GM21381 (cell line): Measurements from ENCODE around the gene ARFGEF3.
"Not testable (repeated sequence)": the region's sequence is repeated elsewhere in the genome, so short reads cannot be mapped to it uniquely, and the experiment has no call there.

Experiments
- ATAC-seq: cut with Tn5 transposase; IDR thresholded peaks from one replicate; pipeline ENCODE4 v1.9.1; 2021; ENCODE audit warnings: mild to moderate bottlenecking, moderate library complexity; ENCODE audit not compliant: unreplicated experiment

The ARFGEF3 gene

GRCh38 chr6:138211601-138212000 lies 49.9 kb downstream of the ARFGEF3 start:
- ATAC-seq: no peak

DNA sequence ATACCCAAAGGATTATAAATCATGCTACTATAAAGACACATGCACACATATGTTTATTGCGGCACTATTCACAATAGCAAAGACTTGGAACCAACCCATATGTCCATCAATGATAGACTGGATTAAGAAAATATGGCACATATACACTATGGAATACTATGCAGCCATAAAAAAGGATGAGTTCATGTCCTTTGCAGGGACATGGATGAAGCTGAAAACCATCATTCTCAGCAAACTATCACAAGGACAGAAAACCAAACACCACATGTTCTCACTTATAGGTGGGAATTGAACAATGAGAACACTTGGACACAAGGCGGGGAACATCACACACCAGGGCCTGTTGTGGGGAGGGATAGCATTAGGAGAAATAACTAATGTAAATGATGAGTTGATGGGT lies 50.8 kb downstream of the ARFGEF3 start:
- not testable (repeated sequence) for ATAC-seq

GRCh38 chr6:138215093-138215782 lies 53.5 kb downstream of the ARFGEF3 start:
- ATAC-seq: no peak

- ATAC-seq: no peak
Measured at GRCh38 chr6:138218449-138218848, 56.7 kb downstream of the ARFGEF3 start, which contains the start of gene PBOV1. Gene PBOV1, minus strand, starts transcription at chr6:138218491. Its CDS starts 96 bp downstream, at chr6:138218395.

- no peak for ATAC-seq
Measured at GRCh38 chr6:138219398-138219797, 57.7 kb downstream of the ARFGEF3 start.

DNA sequence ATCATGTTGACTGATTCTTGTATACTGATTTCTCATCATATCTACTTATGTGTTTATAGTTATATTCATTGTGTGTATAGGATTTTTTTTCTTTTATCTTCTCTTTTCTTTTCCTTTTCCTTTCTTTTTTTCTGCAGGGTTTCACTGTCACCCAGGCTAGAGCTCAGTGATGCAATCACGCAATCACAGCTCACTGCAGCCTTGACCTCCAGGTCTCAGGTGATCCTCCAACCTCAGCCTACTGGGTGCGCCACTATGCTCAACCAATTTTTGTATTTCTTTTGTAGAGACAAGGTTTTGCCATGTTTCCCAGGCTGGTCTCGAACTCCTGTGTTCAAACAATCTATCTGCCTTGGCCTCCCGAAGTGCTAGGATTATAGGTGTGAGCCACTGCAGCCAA lies 58.2 kb downstream of the ARFGEF3 start:
- ATAC-seq: no peak

DNA sequence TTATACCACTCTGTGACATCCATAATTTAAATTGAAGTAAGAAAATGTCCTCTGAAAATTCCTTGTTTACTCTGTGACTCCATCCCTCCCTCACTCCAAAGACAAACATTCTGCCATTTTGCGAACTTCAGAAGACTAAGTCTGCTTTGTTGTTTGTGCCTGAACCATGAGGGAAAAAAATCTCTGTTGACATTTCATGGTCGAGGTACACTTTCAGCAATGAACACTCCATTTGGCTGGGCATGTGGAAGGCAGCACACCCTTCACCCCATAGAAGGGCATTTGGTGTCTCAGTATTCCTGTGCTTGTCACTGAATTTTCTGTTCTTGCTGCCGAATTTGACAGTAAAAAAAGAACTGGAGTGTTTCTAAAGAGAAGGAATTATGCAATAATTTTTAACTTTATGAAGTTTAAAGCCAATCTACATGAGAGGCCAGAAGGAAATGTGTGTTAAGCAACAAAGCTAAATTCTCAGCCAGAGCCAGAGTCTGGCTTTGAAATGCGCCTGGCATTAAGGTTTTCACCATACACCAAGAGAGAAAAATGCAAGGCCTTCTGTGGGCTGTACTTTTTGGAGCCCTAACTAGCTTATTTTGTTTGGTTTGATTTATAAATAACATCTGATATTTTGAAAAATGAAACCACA lies 61.3 kb downstream of the ARFGEF3 start:
- no peak for ATAC-seq

DNA sequence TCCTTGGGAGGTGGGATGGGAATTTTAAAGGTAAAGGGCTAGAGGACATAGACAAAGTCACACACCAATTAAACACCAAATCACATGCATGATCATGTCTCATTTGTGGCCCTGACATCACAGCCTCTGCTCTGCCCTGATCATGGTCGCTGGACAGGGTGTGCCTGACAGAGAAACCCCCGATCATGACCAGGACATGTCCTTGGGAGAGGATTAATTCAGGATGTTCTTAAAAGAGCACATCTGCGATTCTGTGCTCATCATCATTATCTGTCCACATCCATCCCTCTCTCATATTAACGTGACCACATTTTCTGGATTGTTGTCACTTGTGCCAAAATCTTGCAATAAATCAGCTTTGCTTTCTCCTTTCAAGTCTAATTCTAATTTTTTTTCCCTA lies 64.2 kb downstream of the ARFGEF3 start:
- no peak for ATAC-seq

- no peak for ATAC-seq
Measured at GRCh38 chr6:138226700-138227315, 65.1 kb downstream of the ARFGEF3 start.

- ATAC-seq: no peak
Measured at GRCh38 chr6:138227316-138227781, 65.6 kb downstream of the ARFGEF3 start.

DNA sequence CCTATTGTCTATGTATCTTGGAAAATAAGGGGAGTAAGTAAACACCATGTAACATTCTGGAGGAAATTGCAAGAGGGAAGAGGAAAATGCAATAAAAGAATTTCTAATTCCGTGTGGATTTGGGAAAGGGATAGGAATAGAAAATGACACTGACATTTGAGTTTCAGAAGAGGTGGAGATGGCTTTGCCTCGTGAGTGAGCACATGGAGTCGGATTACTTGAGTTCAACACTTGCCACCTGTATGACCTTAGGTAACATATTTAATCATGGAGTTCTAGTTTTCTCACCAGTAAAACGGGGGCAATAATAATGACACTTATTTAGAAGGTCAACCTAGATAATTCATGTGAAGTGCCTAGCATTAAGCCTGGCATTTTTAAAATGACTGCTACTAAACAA lies 67.3 kb downstream of the ARFGEF3 start:
- ATAC-seq: no peak

GRCh38 chr6:138229663-138230179 lies 68.0 kb downstream of the ARFGEF3 start:
- no peak for ATAC-seq

- no peak for ATAC-seq
Measured at GRCh38 chr6:138230221-138230620, 68.5 kb downstream of the ARFGEF3 start.

DNA sequence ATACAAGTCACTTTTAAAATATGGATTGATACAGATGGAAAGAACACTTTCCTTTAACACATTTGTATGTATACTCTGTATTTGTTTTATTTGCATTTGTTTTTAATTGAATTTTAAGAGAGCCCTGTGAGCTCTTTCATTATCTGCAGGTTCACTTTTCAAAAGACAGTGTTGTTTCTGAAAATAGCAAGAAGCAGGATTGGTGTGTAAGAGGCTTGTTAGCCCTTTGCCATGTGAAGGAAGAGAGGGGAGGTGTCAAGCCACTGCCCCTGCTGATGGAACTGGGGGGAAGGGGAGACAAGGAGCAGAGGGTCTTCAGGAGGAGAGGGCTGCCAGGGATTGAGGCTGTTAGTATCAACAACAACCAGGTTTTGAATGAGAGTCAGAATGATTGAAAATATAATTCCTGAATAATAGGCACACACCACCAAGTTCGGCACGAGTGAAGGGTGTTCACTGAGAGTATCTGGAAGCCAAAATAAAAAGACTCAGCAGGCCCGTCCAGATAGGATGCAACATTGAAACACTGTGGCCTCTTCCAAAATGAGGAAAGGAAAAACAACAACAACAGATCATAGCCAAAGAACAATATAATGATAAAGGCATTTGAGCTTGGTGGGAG lies 69.1 kb downstream of the ARFGEF3 start:
- no peak for ATAC-seq

DNA sequence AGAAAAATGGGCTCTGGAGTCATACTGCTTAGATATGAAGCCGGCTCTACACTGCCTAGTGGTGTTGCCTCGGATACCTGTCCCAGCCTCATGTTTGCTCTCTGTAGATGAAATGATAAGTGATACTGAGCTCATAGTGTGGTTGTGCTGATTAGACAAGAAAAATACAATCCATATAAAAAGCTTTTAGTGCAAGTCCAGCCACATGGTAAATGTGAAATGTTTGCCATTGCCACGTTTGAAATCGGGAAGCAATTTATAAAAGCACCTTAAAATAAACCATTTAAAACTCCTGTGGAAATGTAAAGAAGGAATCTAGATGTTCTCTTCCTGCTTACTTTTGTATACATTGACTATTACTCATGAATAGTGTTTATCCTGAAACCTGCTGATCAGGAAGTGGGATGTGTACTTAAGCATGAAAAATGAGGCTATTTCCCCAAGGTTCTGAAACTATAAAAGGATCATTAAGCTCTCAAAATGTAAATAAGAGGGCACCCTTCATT lies 69.7 kb downstream of the ARFGEF3 start:
- ATAC-seq: no peak

DNA sequence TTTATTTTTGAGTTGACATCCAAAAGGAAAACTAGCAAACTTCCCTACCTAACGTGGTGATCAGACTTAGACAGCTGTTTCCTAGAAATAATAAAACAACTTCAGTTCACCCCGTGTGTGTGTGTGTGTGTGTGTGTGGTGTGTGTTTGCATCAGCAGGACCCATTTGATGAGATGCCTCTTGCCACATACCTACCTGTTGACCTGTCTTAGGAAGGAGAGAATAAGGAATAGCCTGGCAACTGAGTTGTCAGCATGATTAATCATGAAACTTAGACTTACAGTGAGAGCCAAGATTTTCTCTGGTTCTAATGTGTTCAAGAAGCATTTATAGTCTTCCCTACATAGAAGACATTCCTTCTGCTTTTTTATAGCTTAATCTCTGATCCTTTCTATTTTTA lies 72.6 kb downstream of the ARFGEF3 start:
- ATAC-seq: no peak

DNA sequence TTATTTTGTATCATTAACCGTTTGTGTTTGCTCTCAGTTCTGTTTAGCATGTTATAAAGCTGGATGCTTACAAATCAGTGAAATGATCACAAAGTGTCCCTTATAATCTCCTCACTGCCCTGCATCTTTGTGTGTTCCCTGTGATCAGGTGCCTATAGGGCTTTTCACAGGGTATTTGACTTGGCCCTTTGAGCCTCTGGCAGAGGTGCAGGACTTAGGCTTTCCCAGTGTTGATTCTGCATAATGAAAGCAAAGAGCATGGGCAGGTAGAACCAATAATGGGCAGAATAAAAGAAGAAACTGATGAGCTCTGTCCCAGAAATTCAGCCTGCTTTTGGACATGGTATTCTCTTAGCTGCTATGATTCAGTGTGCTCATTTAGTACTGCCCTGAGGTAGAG lies 73.5 kb downstream of the ARFGEF3 start:
- ATAC-seq: no peak

DNA sequence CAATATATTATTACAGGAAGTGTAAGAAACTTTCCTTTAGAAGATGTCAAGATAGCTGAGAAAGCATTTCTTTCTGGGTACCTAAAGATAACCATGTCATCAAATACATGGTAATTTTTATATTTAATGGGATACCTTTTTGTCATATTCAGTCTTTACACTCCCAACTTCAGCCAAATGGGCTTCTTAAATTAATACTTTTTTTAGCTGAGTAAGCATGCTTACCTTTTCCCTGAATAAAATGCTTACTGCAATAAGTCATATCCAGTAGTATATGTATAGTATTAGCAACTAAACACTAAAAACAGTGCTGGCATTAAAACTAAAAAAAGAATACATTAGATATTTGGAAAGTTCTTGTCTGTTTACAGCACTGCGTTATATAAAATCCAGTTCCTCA lies 74.0 kb downstream of the ARFGEF3 start:
- no peak for ATAC-seq

GRCh38 chr6:138237463-138237862 lies 75.7 kb downstream of the ARFGEF3 start:
- no peak for ATAC-seq

GRCh38 chr6:138238368-138238767 lies 76.6 kb downstream of the ARFGEF3 start:
- no peak for ATAC-seq

- no peak for ATAC-seq
Measured at GRCh38 chr6:138239774-138240173, 78.0 kb downstream of the ARFGEF3 start.
